Kidney epithelial cell (primary cell): Measurements from ENCODE around the gene EPHB1. TPM values are rescaled to one million over a fixed set of nuclear protein-coding genes. Genes with fewer than 3 reads are reported as not detected.

Experiments used
- DNase-seq: peaks from one replicate; pipeline ENCODE4 v3.0.0-alpha.2; 2010; ENCODE audit warnings: low read depth
- H3K27me3 ChIP-seq: 2 replicates; pipeline ENCODE4 v1.6.0; 2011; ENCODE audit warnings: low read length; ENCODE audit not compliant: control insufficient read depth, insufficient read depth
- H3K36me3 ChIP-seq: 2 replicates; pipeline ENCODE4 v1.5.1; 2011; ENCODE audit warnings: low read length; ENCODE audit not compliant: control insufficient read depth, insufficient read depth
- H3K4me3 ChIP-seq: 2 replicates; pipeline ENCODE4 v1.5.1; 2011; ENCODE audit warnings: low read depth, mild to moderate bottlenecking, control low read depth, low read length
- total RNA-seq: library from RNA; depleted of rRNA; stranded (reverse); fragments of >200 nt; gene quantifications from 2 replicates; pipeline ENCODE4 v1.2.3, GENCODE V29; 2015
- TF ChIP-seq, protein P1 (sequence below): IDR thresholded peaks from 2 replicates; pipeline ENCODE4 v1.5.1; 2011; ENCODE audit warnings: mild to moderate bottlenecking, moderate library complexity, low read length, control low read depth, inconsistent platforms; ENCODE audit not compliant: insufficient read depth, poor library complexity, severe bottlenecking

EPHB1 gene
- total RNA-seq, 1 donor from 2014 or later, result 10.8 TPM

DNA sequence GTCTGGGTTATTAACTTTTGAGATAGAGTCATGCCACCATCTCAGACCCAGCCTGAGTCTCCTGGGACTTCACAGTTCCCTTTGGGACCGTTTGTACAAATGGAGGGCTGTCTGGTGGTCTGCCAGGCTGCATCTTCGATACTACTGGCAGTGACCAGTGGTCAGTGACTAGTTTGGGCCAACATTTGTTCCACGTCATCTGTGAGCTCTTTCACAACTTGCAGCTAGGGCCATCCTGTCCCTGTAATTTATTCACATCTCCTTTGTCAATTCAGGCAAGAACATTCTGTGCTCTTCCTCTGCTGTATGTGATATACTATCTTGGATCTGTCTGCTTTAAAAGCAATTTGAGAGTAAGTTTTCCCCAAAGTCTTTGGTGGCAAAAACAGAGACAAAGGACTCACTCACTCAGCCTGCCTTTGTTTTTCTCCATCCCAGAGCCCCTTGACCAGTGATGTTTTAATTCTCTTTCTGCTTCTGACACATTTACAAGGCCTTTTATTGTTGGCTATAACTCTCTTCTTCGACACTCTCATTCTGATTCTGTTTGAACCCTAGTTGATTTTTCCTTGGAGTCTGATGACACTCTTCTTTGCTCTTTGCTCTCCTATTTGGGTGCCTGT lies 353.4 kb downstream of the EPHB1 start:
- TF ChIP-seq, protein P1, sequence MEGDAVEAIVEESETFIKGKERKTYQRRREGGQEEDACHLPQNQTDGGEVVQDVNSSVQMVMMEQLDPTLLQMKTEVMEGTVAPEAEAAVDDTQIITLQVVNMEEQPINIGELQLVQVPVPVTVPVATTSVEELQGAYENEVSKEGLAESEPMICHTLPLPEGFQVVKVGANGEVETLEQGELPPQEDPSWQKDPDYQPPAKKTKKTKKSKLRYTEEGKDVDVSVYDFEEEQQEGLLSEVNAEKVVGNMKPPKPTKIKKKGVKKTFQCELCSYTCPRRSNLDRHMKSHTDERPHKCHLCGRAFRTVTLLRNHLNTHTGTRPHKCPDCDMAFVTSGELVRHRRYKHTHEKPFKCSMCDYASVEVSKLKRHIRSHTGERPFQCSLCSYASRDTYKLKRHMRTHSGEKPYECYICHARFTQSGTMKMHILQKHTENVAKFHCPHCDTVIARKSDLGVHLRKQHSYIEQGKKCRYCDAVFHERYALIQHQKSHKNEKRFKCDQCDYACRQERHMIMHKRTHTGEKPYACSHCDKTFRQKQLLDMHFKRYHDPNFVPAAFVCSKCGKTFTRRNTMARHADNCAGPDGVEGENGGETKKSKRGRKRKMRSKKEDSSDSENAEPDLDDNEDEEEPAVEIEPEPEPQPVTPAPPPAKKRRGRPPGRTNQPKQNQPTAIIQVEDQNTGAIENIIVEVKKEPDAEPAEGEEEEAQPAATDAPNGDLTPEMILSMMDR, result no peak
- Histone ChIP-seq H3K36me3 (no peaks in the 10 kb centered on the region), H3K4me3 (no peak overlapping the region), H3K27me3 (no peaks in the 10 kb centered on the region)
- DNase-seq, result no peak

DNA sequence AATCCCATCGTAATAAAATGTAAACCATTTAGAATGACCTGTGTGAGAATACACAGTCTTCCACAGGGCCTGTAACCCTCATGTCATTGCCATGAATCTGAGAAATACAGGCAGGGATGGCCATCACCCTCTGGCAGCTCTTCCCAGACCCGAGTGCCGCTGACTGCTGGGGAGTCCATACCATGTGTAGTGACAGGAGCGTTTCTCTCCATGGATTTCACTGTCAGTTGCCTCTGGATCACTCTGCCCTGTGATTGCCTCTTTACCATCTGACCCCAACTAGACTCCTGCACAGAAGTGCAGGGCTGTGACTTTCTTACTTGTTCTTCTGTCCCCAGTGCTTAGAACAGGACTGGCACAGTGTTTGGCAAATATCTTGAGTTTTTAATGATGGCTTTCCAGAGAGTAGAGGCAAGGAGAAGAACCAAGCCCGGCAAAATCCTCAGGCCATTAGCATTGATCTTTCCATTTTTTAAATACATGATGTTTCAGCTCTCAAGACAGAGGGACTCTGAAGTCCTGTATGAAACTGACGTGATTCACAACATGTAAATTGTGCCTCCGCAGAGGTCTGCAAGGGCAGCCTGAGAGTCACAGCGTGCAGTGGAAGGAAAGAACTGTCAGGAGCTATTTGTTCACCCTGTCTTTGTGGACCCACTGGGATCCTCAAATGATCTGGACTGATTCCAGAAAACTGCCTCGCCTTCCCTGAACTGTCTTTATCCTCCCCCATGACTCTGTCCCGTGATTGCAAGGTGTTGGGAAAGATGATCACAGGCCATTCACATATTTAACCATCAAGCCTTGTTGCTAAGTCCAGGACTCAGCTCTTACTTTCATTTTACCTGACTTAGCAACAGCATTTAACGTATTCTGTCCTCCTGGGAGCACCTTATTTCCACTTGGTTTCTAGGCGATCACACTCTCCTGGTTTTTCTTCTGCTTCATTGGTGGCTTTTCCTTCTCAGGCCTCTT lies 354.9 kb downstream of the EPHB1 start:
- H3K27me3 ChIP-seq, result no peaks in the 10 kb centered on the region
- no peak for DNase-seq
- H3K36me3 ChIP-seq, result no peaks in the 10 kb centered on the region
- TF ChIP-seq, protein P1, result no peak
- H3K4me3 ChIP-seq, result no peak overlapping the region

- TF ChIP-seq, protein P1, result no peak
- no peak for DNase-seq
- H3K4me3 ChIP-seq, result no peak overlapping the region
- H3K36me3 ChIP-seq, result no peaks in the 10 kb centered on the region
- no peaks in the 10 kb centered on the region for H3K27me3 ChIP-seq
These were observed 359.1 kb downstream of the EPHB1 start for GRCh38 chr3:135154186-135154585.

GRCh38 chr3:135155228-135155627 lies 360.2 kb downstream of the EPHB1 start:
- TF ChIP-seq, protein P1, result no peak
- Histone ChIP-seq H3K36me3 (no peaks in the 10 kb centered on the region), H3K4me3 (no peak overlapping the region), H3K27me3 (no peaks in the 10 kb centered on the region)
- DNase-seq, result no peak

GRCh38 chr3:135155791-135156190 lies 360.7 kb downstream of the EPHB1 start:
- no peak for DNase-seq
- no peak overlapping the region for H3K4me3 ChIP-seq
- TF ChIP-seq, protein P1, result no peak
- H3K27me3 ChIP-seq, result no peaks in the 10 kb centered on the region
- H3K36me3 ChIP-seq, result no peaks in the 10 kb centered on the region
